DMS 273 treated with DMSO at 0.1 percent for 48 hours (cell line): ENCODE measurements around the gene SLC35G1.

ENCODE experiments used
- DNase-seq: peaks from one replicate; lab custom pipeline; 2025; lab: John Stamatoyannopoulos, UW

Gene SLC35G1

GRCh38 chr10:93951905-93952304 is 58.1 kb downstream of the SLC35G1 start:
- DNase-seq, result no peak
